ENCODE measurements around the gene MYLIP. TPM values are rescaled to one million over a fixed set of nuclear protein-coding genes. Genes with fewer than 3 reads are reported as not detected.

MYLIP gene
- total RNA-seq, 1 experiment from 2014 or later = 12.5 TPM

DNA sequence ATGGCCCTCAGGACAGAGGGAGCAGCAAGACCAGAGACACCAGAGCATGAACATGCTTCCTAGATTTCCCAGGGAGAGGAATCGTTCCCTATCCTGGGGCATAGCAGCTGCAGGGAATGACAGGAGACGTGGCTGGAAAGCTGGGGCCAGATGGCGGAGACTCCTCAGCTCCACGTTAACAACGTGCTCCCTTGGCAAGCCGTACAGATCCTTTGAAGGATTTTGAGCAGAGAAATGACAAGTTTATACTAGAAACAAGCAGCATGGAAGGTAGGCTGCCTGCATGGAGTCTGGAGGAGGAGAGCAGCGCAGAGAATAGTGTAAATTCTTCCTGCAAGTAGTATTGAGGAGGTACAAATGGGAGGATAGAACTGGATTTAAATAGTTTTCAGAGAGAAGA lies 11.7 kb downstream of the MYLIP start:
- no peaks in the 10 kb centered on the region for H3F3A ChIP-seq (ENCODE audit: low read length, unreplicated experiment)
- H3K79me2 ChIP-seq (ENCODE audit: low read length) = peaks cover 49% of the 10 kb centered on the region
- no peaks in the 10 kb centered on the region for H3K27me3 ChIP-seq (ENCODE audit: low read length)
- TF ChIP-seq EZH2 (IDR thresholded peaks at IDR 0.05; ENCODE audit: low read length, unreplicated experiment) (no peak), EZH2phosphoT487 (IDR thresholded peaks at IDR 0.05; ENCODE audit: borderline replicate concordance, low read length) (no peak)
- TF ChIP-seq, protein P1, sequence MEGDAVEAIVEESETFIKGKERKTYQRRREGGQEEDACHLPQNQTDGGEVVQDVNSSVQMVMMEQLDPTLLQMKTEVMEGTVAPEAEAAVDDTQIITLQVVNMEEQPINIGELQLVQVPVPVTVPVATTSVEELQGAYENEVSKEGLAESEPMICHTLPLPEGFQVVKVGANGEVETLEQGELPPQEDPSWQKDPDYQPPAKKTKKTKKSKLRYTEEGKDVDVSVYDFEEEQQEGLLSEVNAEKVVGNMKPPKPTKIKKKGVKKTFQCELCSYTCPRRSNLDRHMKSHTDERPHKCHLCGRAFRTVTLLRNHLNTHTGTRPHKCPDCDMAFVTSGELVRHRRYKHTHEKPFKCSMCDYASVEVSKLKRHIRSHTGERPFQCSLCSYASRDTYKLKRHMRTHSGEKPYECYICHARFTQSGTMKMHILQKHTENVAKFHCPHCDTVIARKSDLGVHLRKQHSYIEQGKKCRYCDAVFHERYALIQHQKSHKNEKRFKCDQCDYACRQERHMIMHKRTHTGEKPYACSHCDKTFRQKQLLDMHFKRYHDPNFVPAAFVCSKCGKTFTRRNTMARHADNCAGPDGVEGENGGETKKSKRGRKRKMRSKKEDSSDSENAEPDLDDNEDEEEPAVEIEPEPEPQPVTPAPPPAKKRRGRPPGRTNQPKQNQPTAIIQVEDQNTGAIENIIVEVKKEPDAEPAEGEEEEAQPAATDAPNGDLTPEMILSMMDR (conservative IDR thresholded peaks at IDR 0.05; ENCODE audit: low read depth, low read length) = no peak
- H3K9me3 ChIP-seq (ENCODE audit: low read length) = no peaks in the 10 kb centered on the region
- ChIA-PET CTCF (no interaction called here), POLR2A (ENCODE audit: unreplicated experiment) (no interaction called here)
- intact Hi-C loops (cut with micrococcal nuclease) = no loop called here
- peaks cover 30% of the 10 kb centered on the region for H3K4me1 ChIP-seq (ENCODE audit: insufficient read depth, low read length)
- H3K27ac ChIP-seq (ENCODE audit: low read length) = no peak overlapping the region
- peaks cover 41% of the 10 kb centered on the region for H3K36me3 ChIP-seq (ENCODE audit: low read depth, low read length)
- H2AFZ ChIP-seq (ENCODE audit: low read length) = no peak overlapping the region
- no peak overlapping the region for H3K9ac ChIP-seq (ENCODE audit: low read length)
- no peak for ATAC-seq
- H3K4me2 ChIP-seq (ENCODE audit: low read length) = no peak overlapping the region
- H4K20me1 ChIP-seq (ENCODE audit: low read length) = peaks cover 30% of the 10 kb centered on the region
- no peak for DNase-seq
- no TSS peak for BruUV-seq (replicated peaks)
- no peak overlapping the region for H3K4me3 ChIP-seq (ENCODE audit: low read length)
- H3K9me2 ChIP-seq (replicated peaks; ENCODE audit: low read length) = no peaks in the 10 kb centered on the region

DNA sequence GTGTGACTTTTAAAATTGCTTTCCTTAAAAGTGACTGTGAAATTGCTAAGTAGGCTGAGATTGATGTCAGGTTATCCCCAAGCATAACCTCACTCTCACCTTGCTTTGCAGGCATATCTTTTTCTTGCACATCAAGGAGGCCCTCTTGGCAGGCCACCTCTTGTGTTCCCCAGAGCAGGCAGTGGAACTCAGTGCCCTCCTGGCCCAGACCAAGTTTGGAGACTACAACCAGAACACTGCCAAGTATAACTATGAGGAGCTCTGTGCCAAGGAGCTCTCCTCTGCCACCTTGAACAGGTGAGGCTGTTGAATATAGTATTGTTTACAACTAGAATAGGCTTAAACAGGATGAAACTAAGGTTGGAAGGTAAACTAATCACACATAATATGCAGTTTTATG lies 12.6 kb downstream of the MYLIP start:
- Histone ChIP-seq H3K4me3 (ENCODE audit: low read length) (no peak overlapping the region), H3K27ac (ENCODE audit: low read length) (no peak overlapping the region), H3F3A (ENCODE audit: low read length, unreplicated experiment) (no peaks in the 10 kb centered on the region), H3K9ac (ENCODE audit: low read length) (no peak overlapping the region), H3K4me1 (ENCODE audit: insufficient read depth, low read length) (peaks cover 23% of the 10 kb centered on the region), H3K79me2 (ENCODE audit: low read length) (peaks cover 41% of the 10 kb centered on the region), H3K4me2 (ENCODE audit: low read length) (no peak overlapping the region), H3K9me2 (replicated peaks; ENCODE audit: low read length) (no peaks in the 10 kb centered on the region), H4K20me1 (ENCODE audit: low read length) (peaks cover 24% of the 10 kb centered on the region), H2AFZ (ENCODE audit: low read length) (no peak overlapping the region), H3K9me3 (ENCODE audit: low read length) (no peaks in the 10 kb centered on the region), H3K36me3 (ENCODE audit: low read depth, low read length) (peaks cover 48% of the 10 kb centered on the region), H3K27me3 (ENCODE audit: low read length) (no peaks in the 10 kb centered on the region)
- intact Hi-C loops (cut with micrococcal nuclease) = no loop called here
- no peak for ATAC-seq
- POLR2A ChIA-PET (ENCODE audit: unreplicated experiment) = no interaction called here
- CTCF ChIA-PET = no interaction called here
- DNase-seq = no peak
- BruUV-seq (replicated peaks) = no TSS peak
- TF ChIP-seq, protein P1 (conservative IDR thresholded peaks at IDR 0.05; ENCODE audit: low read depth, low read length) = no peak
- TF ChIP-seq EZH2 (IDR thresholded peaks at IDR 0.05; ENCODE audit: low read length, unreplicated experiment) = no peak
- TF ChIP-seq EZH2phosphoT487 (IDR thresholded peaks at IDR 0.05; ENCODE audit: borderline replicate concordance, low read length) = no peak

DNA sequence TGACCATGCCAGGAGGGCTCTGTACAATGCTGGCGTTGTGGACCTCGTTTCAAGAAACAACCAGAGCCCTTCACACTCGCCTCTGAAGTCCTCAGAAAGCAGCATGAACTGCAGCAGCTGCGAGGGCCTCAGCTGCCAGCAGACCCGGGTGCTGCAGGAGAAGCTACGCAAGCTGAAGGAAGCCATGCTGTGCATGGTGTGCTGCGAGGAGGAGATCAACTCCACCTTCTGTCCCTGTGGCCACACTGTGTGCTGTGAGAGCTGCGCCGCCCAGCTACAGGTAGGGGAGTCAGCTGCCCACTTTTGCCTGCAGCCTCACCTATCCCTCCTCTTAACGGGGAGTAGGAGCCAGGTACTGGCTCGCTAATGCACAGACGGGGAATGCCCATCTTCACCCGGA lies 16.2 kb downstream of the MYLIP start:
- ChIA-PET POLR2A (ENCODE audit: unreplicated experiment) (no interaction called here), CTCF (no interaction called here)
- Histone ChIP-seq H2AFZ (ENCODE audit: low read length) (no peak overlapping the region), H3K4me1 (ENCODE audit: insufficient read depth, low read length) (no peaks in the 10 kb centered on the region), H4K20me1 (ENCODE audit: low read length) (peaks cover under 1% of the 10 kb centered on the region), H3K9me2 (replicated peaks; ENCODE audit: low read length) (no peaks in the 10 kb centered on the region), H3K79me2 (ENCODE audit: low read length) (peaks cover 8% of the 10 kb centered on the region), H3K4me2 (ENCODE audit: low read length) (no peak overlapping the region), H3K27me3 (ENCODE audit: low read length) (no peaks in the 10 kb centered on the region), H3K9me3 (ENCODE audit: low read length) (no peaks in the 10 kb centered on the region), H3K27ac (ENCODE audit: low read length) (no peak overlapping the region), H3K4me3 (ENCODE audit: low read length) (no peak overlapping the region), H3K36me3 (ENCODE audit: low read depth, low read length) (peaks cover 52% of the 10 kb centered on the region), H3K9ac (ENCODE audit: low read length) (no peak overlapping the region), H3F3A (ENCODE audit: low read length, unreplicated experiment) (no peaks in the 10 kb centered on the region)
- TF ChIP-seq EZH2phosphoT487 (IDR thresholded peaks at IDR 0.05; ENCODE audit: borderline replicate concordance, low read length) = no peak
- no peak for TF ChIP-seq EZH2 (IDR thresholded peaks at IDR 0.05; ENCODE audit: low read length, unreplicated experiment)
- TF ChIP-seq, protein P1 (conservative IDR thresholded peaks at IDR 0.05; ENCODE audit: low read depth, low read length) = no peak
- DNase-seq (no peak), ATAC-seq (no peak)
- no TSS peak for BruUV-seq (replicated peaks)
- intact Hi-C loops (cut with micrococcal nuclease) = no loop called here

Data from PC-3 (cell line).